BJ (cell line): Measurements from ENCODE around the gene TRPM8. TPM values are rescaled to one million over a fixed set of nuclear protein-coding genes. Genes with fewer than 3 reads are reported as not detected.

ENCODE experiments used
- CTCF ChIA-PET: fragments of 350-600 bp; formaldehyde crosslinking; extraction: SDS; loops from one replicate; lab custom pipeline; 2021; ENCODE audit warnings: antibody characterized with exemption, inconsistent platforms; lab: Yijun Ruan, JAX
- POLR2A ChIA-PET: fragments of 300-600 bp; sonication (Branson Sonifier 250); formaldehyde crosslinking; extraction: SDS; loops from one replicate; lab custom pipeline; 2021; ENCODE audit warnings: antibody characterized with exemption; lab: Charles Lee
- DNase-seq: peaks from one replicate; pipeline ENCODE4 v3.0.0-alpha.2; 2011; ENCODE audit warnings: low read depth
- H3K27me3 ChIP-seq: 2 replicates; pipeline ENCODE4 v1.6.0; 2011; ENCODE audit warnings: low read length; ENCODE audit not compliant: control insufficient read depth, insufficient read depth
- H3K36me3 ChIP-seq: 2 replicates; pipeline ENCODE4 v1.5.1; 2011; ENCODE audit warnings: low read length; ENCODE audit not compliant: control insufficient read depth, insufficient read depth
- H3K4me3 ChIP-seq: 2 replicates; pipeline ENCODE4 v1.5.1; 2011; ENCODE audit warnings: low read depth, mild to moderate bottlenecking, control low read depth, low read length
- polyA plus RNA-seq: library from polyadenylated mRNA; depleted of rRNA; stranded (reverse); fragments of >200 nt; gene quantifications from 2 replicates; pipeline ENCODE4 v1.2.3, GENCODE V29; 2011
- TF ChIP-seq, protein P1 (sequence below): IDR thresholded peaks from 2 replicates; pipeline ENCODE4 v1.5.1; 2011; ENCODE audit warnings: low read depth, mild to moderate bottlenecking, control low read depth, inconsistent platforms, low read length, moderate library complexity; ENCODE audit not compliant: insufficient read depth

TRPM8 gene
- polyA plus RNA-seq, 1 experiment, result not detected

DNA sequence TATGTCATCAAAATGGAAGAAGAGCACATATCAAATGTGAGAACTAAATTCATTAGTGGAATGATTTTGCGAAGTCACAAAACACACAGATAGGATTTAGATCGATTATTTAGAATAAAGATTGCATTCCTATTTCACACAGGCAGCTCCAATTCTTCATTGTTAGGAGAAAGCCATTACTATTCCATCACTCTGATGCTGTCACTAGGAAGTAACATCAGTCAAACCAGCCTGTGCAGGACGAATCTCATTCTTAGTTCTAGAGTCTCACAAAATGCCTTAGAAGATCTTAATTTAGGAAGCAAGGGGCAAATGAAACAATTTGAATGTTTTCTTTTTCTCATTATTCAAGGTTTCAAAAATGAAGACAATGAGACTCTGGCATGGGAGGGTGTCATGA is 89.3 kb downstream of the TRPM8 start:
- Histone ChIP-seq H3K4me3 (no peak overlapping the region), H3K36me3 (no peaks in the 10 kb centered on the region), H3K27me3 (peaks cover 5% of the 10 kb centered on the region)
- TF ChIP-seq, protein P1, sequence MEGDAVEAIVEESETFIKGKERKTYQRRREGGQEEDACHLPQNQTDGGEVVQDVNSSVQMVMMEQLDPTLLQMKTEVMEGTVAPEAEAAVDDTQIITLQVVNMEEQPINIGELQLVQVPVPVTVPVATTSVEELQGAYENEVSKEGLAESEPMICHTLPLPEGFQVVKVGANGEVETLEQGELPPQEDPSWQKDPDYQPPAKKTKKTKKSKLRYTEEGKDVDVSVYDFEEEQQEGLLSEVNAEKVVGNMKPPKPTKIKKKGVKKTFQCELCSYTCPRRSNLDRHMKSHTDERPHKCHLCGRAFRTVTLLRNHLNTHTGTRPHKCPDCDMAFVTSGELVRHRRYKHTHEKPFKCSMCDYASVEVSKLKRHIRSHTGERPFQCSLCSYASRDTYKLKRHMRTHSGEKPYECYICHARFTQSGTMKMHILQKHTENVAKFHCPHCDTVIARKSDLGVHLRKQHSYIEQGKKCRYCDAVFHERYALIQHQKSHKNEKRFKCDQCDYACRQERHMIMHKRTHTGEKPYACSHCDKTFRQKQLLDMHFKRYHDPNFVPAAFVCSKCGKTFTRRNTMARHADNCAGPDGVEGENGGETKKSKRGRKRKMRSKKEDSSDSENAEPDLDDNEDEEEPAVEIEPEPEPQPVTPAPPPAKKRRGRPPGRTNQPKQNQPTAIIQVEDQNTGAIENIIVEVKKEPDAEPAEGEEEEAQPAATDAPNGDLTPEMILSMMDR, result no peak
- POLR2A ChIA-PET, result no interaction called here
- DNase-seq, result no peak
- CTCF ChIA-PET, result interaction anchor here (1.6 kb wide), 1 partner anchor 12 kb away, joined by 3 read pairs; no protein-coding TSS in a partner anchor

DNA sequence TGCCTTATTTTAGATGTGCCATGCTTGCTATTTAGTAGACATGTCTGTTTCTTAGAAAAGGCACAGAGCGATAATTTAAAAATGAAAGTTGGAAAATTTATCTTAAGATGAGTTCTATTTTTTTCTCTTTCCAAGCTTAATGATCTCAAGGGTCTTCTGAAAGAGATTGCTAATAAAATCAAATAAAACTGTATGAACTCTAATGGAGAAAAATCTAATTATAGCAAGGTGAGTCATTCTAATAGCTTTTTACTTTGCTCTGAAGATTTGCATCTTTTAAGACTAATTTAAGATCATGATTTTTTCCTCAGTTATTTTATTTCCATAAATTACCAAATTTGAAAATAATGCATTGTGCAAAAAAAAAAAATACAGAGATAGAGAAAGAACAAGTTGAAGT is 97.3 kb downstream of the TRPM8 start:
- ChIA-PET POLR2A (no interaction called here), CTCF (no interaction called here)
- Histone ChIP-seq H3K4me3 (no peak overlapping the region), H3K36me3 (no peaks in the 10 kb centered on the region), H3K27me3 (peaks cover under 1% of the 10 kb centered on the region; the same call in 1 of the 2 replicates)
- TF ChIP-seq, protein P1, result no peak
- DNase-seq, result no peak

DNA sequence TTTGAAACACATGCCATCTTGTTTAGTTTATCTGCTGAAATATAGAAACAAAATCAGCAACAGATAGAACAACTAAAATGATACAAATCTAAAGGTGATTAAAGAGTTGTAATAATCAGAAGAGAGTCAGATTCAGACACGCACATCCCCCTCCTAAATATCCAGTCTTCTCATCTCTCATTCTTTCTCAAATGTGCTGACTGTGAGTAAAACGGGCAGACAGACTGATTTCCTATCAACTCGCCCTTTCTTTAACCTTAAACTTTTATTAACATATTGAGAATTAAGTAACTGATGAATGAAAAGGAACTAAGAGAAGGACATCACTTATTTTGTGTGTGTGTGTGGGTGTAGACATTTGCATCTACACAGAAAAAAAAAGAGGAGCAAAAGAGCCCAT is 98.7 kb downstream of the TRPM8 start:
- TF ChIP-seq, protein P1, result no peak
- CTCF ChIA-PET, result interaction anchor here (0.6 kb wide), 1 partner anchor 1144 kb away, joined by 3 read pairs; no protein-coding TSS in a partner anchor
- DNase-seq, result no peak
- Histone ChIP-seq H3K4me3 (no peak overlapping the region), H3K36me3 (no peaks in the 10 kb centered on the region), H3K27me3 (no peaks in the 10 kb centered on the region)
- POLR2A ChIA-PET, result no interaction called here

DNA sequence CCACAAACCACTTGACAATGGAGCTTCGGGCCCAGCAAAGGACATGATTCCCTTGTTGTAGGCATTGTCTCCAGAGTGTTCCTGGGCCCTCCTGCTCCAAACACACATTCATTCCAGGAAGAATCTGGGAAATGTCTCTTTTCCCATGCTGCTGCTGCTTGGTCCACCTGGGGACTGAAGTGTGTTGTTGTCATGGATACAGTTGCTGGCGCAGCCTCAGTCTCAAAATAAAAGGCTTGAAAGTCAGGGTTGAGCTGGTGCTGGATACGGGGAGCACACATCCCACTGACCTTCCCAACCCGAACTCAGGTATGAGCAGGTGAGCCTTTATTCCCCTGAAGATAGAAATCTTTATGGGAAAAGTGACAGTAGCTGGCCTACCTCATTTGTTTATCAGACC is 102.7 kb downstream of the TRPM8 start:
- H3K27me3 ChIP-seq, result no peaks in the 10 kb centered on the region
- ChIA-PET CTCF (no interaction called here), POLR2A (no interaction called here)
- no peak for DNase-seq
- H3K4me3 ChIP-seq, result no peak overlapping the region
- no peaks in the 10 kb centered on the region for H3K36me3 ChIP-seq
- TF ChIP-seq, protein P1, result no peak

DNA sequence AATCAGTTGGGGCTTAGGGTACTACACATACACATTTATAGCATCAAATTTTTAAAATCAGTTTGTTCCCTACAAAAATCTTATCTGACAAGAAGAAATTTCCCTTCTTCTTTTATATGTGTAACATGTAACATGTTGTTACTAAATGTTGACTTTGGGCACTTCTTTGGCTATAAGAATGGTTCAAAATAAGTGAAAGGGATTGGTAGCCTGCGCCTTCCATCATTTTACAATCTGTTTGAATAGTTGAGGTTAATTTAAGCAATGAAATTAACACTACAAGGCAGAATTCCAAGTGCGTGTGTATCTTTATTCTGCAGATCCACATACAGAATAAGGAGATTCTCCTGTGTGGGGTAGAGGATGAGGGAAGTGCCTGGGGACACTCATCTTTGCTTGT is 103.2 kb downstream of the TRPM8 start:
- H3K36me3 ChIP-seq, result no peaks in the 10 kb centered on the region
- H3K27me3 ChIP-seq, result no peaks in the 10 kb centered on the region

More for the DNA sequence above, 103.2 kb downstream of the TRPM8 start:
- no peak overlapping the region for H3K4me3 ChIP-seq
- no peak for DNase-seq
- ChIA-PET CTCF (no interaction called here), POLR2A (no interaction called here)
- TF ChIP-seq, protein P1, result no peak
